H1 (cell line): Measurements from ENCODE around the gene C6orf62. TPM values are rescaled to one million over a fixed set of nuclear protein-coding genes. Genes with fewer than 3 reads are reported as not detected.

Experiments
- CBX5 ChIP-seq: fragments of 300-800, 300-1000 bp; sonication (generic); IDR thresholded peaks from 2 replicates; pipeline ENCODE4 v1.7.1; 2016; ENCODE audit warnings: antibody characterized with exemption, low read length, low read depth
- CHD1 ChIP-seq: IDR thresholded peaks from 2 replicates; pipeline ENCODE4 v1.6.1; 2012; ENCODE audit warnings: low read depth, low read length, improper control_type of control experiment
- CHD7 ChIP-seq: fragments of 300-600 bp; sonication (generic); IDR thresholded peaks from 2 replicates; pipeline ENCODE4 v1.7.1; 2012; ENCODE audit warnings: low read length, moderate library complexity, mild to moderate bottlenecking, inconsistent platforms; ENCODE audit not compliant: insufficient replicate concordance
- EZH2 ChIP-seq: fragments of 200-600 bp; sonication (generic); IDR thresholded peaks from 2 replicates; pipeline ENCODE4 v1.7.1; 2012; ENCODE audit warnings: low read depth, mild to moderate bottlenecking, moderate library complexity, low read length, inconsistent platforms; ENCODE audit not compliant: severe bottlenecking
- JUND ChIP-seq: IDR thresholded peaks from 2 replicates; pipeline ENCODE4 v1.6.1; 2011; ENCODE audit warnings: mild to moderate bottlenecking, improper control_type of control experiment, low read length
- POLR2A ChIP-seq, 2 experiments: IDR thresholded peaks; 1 replicate in 1 of 2; 2 replicates in 1 of 2; pipeline ENCODE4 v1.6.1; 2011; ENCODE audit warnings: low read depth in 2 of 2, low read length in 2 of 2, mild to moderate bottlenecking in 2 of 2; ENCODE audit errors: control extremely low read depth in 1 of 2
- RXRA ChIP-seq: IDR thresholded peaks from 2 replicates; pipeline ENCODE4 v1.6.1; 2011; ENCODE audit warnings: low read depth, mild to moderate bottlenecking, low read length, moderate library complexity; ENCODE audit not compliant: insufficient read depth
- SIRT6 ChIP-seq: IDR thresholded peaks from one replicate; pipeline ENCODE4 v1.7.1; 2012; ENCODE audit warnings: low read length, inconsistent platforms
- polyA plus RNA-seq, 7 experiments: library from polyadenylated mRNA; depleted of rRNA in 3 of 7; stranded (reverse) in 5 of 7; unstranded in 2 of 7; fragments of >200 nt in 5 of 7; fragments of 200-250 nt in 2 of 7; gene quantifications; 1 replicate in 5 of 7; 2 replicates in 1 of 7; 4 replicates in 1 of 7; pipeline versions ENCODE4 v1.2.1 to v1.2.3, GENCODE V29; 2011 to 2013; ENCODE audit warnings: missing spikeins in 2 of 7, mixed read lengths in 2 of 7
- total RNA-seq: library from RNA; stranded (reverse); fragmentation: NEBNext Ultra II Directional; extraction: Animal tissue kit (Norgen Biotek cat#: 25700); gene quantifications from 2 replicates; pipeline ENCODE4 v1.2.1, GENCODE V29; 2021

Gene C6orf62
- total and polyA plus RNA-seq, 2 of the 8 experiments (the other 6 are each of a cell fraction or from before 2014, with no cell fraction given) = 25.6 to 101 TPM

DNA sequence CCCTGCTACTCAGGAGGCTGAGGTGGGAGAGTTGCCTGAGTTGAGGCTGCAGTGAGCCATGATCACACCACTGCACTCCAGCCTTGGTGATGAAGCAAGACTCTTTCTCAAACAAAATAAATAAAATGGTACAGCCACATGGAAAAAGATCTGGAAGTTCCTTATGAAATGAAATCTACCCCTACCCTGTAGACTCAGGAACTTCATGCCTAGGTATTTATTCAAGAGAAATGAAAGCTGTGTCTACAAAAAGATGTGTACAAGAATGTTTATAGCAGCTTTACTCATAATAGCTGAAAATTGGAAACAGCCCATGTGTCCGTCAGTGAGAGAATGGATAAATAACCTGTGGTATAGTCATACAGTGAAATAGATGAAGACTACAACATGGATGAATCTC is 15.2 kb upstream of the C6orf62 start (continued):
- TF ChIP-seq CHD7 (no peak), POLR2A (IDR thresholded peaks at IDR 0.05; ENCODE audit: control extremely low read depth in 1 of 2, low read depth in 2 of 2, low read length in 2 of 2) (no peak), EZH2 (no peak), SIRT6 (no peak), RXRA (no peak), CHD1 (no peak), CBX5 (no peak), JUND (no peak)
